GM10248 (cell line): ENCODE data around the gene DDX41.
A peak's percentile ranks its signal among the peaks of the same experiment; 100 is the strongest.
"Not testable (repeated sequence)": the region's sequence is repeated elsewhere in the genome, so short reads cannot be mapped to it uniquely, and the experiment has no call there.

Source experiments
- CTCF ChIA-PET: fragments of 300-600 bp; sonication (Branson Sonifier 250); formaldehyde crosslinking; extraction: SDS; loops from one replicate; lab custom pipeline; 2021; ENCODE audit warnings: antibody characterized with exemption; lab: Yijun Ruan, JAX
- POLR2A ChIA-PET: fragments of 350-650 bp; sonication (Branson Sonifier 250); formaldehyde crosslinking; extraction: SDS; loops from one replicate; lab custom pipeline; 2020; ENCODE audit warnings: antibody characterized with exemption; lab: Yijun Ruan, JAX
- DNase-seq: peaks from one replicate; pipeline ENCODE4 v3.0.0; 2012; ENCODE audit errors: extremely low spot score
- TF ChIP-seq, protein P1 (sequence below): IDR thresholded peaks from 2 replicates; pipeline ENCODE4 v1.5.1; 2012; ENCODE audit warnings: mild to moderate bottlenecking, low read depth; ENCODE audit errors: extremely low read depth, missing control alignments, control extremely low read depth

Gene DDX41

GRCh38 chr5:177516601-177517568, at the start of gene DDX41:
TSS of gene DDX41 (minus strand) at chr5:177516961. CDS start at chr5:177516945, 16 bp downstream.
- CTCF ChIA-PET = interaction anchor here (0.9 to 2.9 kb wide), 4 partner anchors 11 to 126 kb away, joined by 3 to 22 read pairs (median 4); no protein-coding TSS in a partner anchor
- POLR2A ChIA-PET = no interaction called here
- peak; percentile 99 for DNase-seq
- TF ChIP-seq, protein P1, sequence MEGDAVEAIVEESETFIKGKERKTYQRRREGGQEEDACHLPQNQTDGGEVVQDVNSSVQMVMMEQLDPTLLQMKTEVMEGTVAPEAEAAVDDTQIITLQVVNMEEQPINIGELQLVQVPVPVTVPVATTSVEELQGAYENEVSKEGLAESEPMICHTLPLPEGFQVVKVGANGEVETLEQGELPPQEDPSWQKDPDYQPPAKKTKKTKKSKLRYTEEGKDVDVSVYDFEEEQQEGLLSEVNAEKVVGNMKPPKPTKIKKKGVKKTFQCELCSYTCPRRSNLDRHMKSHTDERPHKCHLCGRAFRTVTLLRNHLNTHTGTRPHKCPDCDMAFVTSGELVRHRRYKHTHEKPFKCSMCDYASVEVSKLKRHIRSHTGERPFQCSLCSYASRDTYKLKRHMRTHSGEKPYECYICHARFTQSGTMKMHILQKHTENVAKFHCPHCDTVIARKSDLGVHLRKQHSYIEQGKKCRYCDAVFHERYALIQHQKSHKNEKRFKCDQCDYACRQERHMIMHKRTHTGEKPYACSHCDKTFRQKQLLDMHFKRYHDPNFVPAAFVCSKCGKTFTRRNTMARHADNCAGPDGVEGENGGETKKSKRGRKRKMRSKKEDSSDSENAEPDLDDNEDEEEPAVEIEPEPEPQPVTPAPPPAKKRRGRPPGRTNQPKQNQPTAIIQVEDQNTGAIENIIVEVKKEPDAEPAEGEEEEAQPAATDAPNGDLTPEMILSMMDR = no peak

DNA sequence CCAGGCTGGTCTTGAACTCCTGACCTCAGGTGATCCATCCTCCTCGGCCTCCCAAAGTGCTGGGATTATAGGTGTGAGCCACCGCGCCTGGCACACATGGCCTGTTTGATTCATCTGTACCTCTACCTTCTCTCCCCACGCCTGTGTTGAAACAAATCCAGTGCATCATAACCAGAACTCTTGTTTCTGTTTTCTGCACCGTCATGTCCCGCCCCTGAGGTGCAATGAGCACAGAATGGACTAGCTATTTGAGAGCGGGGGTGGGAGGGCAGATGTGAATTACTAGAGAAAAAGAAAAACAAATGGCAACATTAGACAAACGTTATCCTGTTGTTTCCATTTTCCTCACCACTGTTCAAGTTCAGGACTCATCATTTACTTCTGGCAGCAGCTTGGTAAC, 48.3 kb upstream of the DDX41 start:
- POLR2A ChIA-PET = no interaction called here
- TF ChIP-seq, protein P1 = no peak
- CTCF ChIA-PET = interaction anchor here (1.2 kb wide), 1 partner anchor 11 kb away, joined by 3 read pairs; the partner anchor contains the start of gene FAM193B
- DNase-seq = no peak

DNA sequence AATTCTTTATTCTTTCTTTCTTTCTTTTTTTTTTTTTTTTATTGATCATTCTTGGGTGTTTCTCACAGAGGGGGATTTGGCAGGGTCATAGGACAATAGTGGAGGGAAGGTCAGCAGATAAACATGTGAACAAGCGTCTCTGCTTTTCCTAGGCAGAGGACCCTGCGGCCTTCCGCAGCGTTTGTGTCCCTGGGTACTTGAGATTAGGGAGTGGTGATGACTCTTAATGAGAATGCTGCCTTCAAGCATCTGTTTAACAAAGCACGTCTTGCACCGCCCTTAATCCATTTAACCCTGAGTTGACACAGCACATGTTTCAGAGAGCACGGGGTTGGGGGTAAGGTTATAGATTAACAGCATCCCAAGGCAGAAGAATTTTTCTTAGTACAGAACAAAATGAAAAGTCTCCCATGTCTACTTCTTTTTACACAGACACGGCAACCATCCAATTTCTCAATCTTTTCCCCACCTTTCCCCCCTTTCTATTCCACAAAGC, 42.7 kb upstream of the DDX41 start:
- CTCF ChIA-PET = interaction anchor here (1.8 to 3.4 kb wide), 2 partner anchors 11 to 13 kb away, joined by 6 to 15 read pairs; no protein-coding TSS in a partner anchor
- POLR2A ChIA-PET = not testable (repeated sequence)

DNA sequence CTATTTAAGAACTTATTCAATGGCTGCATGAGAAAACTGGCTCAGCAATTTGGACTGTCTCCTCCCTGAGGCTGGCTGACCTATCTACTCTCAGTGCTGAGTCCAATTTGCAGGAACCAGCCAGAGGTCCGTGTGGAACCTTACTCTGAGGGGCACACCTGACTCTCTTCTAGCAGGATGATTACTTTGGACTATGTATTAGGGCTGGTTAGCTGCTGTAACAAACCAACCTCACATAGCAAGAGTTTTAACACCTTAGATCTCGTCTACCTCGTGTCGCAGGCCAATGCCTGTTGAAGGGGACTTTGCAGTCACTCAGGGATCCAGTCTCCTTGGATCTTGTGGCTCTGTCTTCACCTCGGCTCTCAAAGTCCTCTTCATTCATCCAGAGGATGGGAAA, 41.0 kb upstream of the DDX41 start:
- CTCF ChIA-PET = interaction anchor here (1.6 kb wide), 1 partner anchor 12 kb away, joined by 5 read pairs; no protein-coding TSS in a partner anchor
- no peak for DNase-seq
- POLR2A ChIA-PET = no interaction called here
- TF ChIP-seq, protein P1 = no peak

More for the DNA sequence above, 42.7 kb upstream of the DDX41 start:
- DNase-seq = not testable (repeated sequence)

DNA sequence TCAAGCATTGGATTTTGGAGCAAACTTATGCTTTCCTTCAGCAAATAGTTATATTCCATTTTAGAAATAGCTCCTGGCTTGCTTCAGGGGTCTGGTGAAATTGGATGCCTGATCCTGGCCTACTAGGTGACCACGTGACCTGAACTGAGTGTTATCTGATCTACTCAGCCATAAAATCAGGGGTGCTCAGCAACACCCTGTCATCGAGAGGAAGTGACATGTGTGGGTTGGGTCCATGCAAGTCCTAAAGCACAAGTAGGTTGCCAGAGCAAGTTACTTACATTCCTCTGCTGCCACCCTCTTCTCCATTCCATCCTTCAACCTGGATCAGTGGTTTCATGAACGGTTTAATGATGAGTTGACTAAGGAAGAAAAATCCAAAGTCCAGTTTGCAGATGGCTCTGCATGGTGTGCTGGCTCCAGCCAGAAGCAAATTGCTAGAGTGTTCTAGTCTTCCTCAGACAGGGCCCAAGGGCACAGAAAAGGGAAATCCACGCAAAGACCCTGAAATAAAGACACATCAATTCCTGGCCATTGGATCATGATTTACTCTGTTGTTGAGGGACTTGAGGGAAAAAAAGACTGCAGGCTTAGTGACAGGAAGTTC, 40.4 kb upstream of the DDX41 start:
- no peak for DNase-seq
- ChIA-PET CTCF (interaction anchor here (1.1 kb wide), 1 partner anchor 37 kb away, joined by 3 read pairs; no protein-coding TSS in a partner anchor), POLR2A (no interaction called here)
- TF ChIP-seq, protein P1 = no peak

DNA sequence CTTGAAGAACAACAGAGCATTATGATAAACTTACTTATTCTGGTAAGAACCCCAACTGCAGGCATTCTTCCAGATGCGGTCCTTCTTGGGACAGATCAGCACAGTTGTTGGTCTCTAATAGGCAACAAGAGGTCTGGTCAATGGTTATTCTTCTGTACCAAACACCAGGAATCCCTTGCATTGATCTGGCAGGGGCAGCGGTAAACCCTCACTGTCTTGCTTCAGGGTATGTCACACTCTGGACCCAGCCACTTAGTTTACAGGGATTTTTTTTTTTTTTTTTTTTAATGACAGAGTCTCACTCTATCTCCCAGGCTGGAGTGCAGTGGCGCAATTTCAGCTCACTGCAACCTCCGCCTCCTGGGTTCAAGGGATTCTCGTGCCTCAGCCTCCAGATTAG, 38.9 kb upstream of the DDX41 start:
- DNase-seq = no peak
- TF ChIP-seq, protein P1 = no peak
- ChIA-PET POLR2A (no interaction called here), CTCF (no interaction called here)

DNA sequence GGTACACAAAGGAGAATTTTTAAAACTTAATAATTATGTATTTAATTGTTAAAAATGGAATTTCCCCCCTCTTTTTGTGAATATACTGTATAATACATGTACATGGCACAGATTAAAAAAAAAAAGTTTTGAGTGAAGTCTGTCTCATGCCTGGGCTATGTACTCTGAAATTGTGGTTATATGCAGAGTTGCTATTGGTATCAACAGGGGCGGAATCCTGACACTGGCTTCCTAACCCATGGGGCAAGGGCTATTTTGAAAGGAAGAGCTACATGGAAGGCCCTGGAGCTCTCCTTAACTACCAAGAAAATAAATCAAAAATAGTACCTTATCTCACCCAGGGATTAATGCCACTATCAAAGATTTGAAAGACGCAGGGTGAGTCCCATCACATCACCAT, 38.5 kb upstream of the DDX41 start:
- ChIA-PET CTCF (no interaction called here), POLR2A (no interaction called here)
- DNase-seq = no peak
- TF ChIP-seq, protein P1 = no peak
